Heart left ventricle (tissue), 13 donors: ENCODE measurements around the gene HOOK1.
"Not testable (repeated sequence)": the region's sequence is repeated elsewhere in the genome, so short reads cannot be mapped to it uniquely, and the experiment has no call there.

Experiments
- POLR2A ChIP-seq, 2 donors: fragments of 450-650 bp; IDR thresholded peaks; one replicate each; pipeline ENCODE4 v1.6.1; 2017; ENCODE audit warnings: antibody characterized with exemption in 2 of 2, mild to moderate bottlenecking in 2 of 2, moderate library complexity in 2 of 2
- TF ChIP-seq, protein P1 (sequence below), 12 donors: fragments of 200-600 bp; sonication (generic) in 4 of 12; IDR thresholded peaks; one replicate each; pipeline versions ENCODE4 v1.5.0 to v1.8.0; 2018 to 2022; ENCODE audit warnings: antibody characterized with exemption in 12 of 12, mild to moderate bottlenecking in 5 of 12
- donor health status: ischemic (EF 13 %, LVEDD 7.1; RV severe dilation, severe dysfunction).
- donor health status: DM: no; HTN: yes; CAD: no.
- donor health status: DM: no; HTN: no; CAD: no.
- donor health status: ischemic (EF 25% LVEDD 6.9; RV normal size, moderate dysfunction).
- donor health status: ischemic (EF 25% LVEDD 5.7; RV mildly dilated, moderate dysfunction).
- donor health status: ischemic (EF 35%, LVEDD 5.7; RV mildly dilated, moderate dysfunction).
- donor health status: nonischemic (EF 11% LVEDD 7.7; RV severe dilation, severe dysfunction).
- donor health status: DM: yes; HTN: yes; CAD: no.
- donor health status: PGD.
- donor health status: ischemic (EF 29% LVEDD 5.4; RV normal size, mild dysfunction).
- donor health status: nonischemic (EF 23%, LVEDD 6.1; RV moderate dilation, normal function).

DNA sequence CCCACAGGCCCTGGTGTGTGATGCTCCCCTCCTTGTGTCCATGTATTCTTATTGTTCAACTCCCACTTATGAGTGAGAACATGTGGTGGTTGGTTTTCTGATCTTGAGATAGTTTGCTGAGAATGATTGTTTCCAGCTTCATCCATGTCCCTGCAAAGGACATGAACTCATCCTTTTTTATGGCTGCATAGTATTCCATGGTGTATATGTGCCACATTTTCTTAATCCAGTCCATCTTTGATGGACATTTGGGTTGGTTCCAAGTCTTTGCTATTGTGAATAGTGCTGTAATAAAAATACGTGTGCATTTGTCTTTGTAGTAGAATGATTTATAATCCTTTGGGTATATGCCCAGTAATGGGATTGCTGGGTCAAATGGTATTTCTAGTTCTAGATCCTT is 23.1 kb downstream of the HOOK1 start:
- TF ChIP-seq, protein P1, sequence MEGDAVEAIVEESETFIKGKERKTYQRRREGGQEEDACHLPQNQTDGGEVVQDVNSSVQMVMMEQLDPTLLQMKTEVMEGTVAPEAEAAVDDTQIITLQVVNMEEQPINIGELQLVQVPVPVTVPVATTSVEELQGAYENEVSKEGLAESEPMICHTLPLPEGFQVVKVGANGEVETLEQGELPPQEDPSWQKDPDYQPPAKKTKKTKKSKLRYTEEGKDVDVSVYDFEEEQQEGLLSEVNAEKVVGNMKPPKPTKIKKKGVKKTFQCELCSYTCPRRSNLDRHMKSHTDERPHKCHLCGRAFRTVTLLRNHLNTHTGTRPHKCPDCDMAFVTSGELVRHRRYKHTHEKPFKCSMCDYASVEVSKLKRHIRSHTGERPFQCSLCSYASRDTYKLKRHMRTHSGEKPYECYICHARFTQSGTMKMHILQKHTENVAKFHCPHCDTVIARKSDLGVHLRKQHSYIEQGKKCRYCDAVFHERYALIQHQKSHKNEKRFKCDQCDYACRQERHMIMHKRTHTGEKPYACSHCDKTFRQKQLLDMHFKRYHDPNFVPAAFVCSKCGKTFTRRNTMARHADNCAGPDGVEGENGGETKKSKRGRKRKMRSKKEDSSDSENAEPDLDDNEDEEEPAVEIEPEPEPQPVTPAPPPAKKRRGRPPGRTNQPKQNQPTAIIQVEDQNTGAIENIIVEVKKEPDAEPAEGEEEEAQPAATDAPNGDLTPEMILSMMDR (IDR thresholded peaks at IDR 0.05) = not testable (repeated sequence)
- not testable (repeated sequence) for TF ChIP-seq POLR2A (IDR thresholded peaks at IDR 0.05)
